GM19463 (cell line): ENCODE measurements around the gene MZF1.

Experiments
- ATAC-seq: cut with Tn5 transposase; IDR thresholded peaks from one replicate; pipeline ENCODE4 v1.9.1; 2021; ENCODE audit warnings: mild to moderate bottlenecking, moderate library complexity; ENCODE audit not compliant: unreplicated experiment

MZF1 gene

DNA sequence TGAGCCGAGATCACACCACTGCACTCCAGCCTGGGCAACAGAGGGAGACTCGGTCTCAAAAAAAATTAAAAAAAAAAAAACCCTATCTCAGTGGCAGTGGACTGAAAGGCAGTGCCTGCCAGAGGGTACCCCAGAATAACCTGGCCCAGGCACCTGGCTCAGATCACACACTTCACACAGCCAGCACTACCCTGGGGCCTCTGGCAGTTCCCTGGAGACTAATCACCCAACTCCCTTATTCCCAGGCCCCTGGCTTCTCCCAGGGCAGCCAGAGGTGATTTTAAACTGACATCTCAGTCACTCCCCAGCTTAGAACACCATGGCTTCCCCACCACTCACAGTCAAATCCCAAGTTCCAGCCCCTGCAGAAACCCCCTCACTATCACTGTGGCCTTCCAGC is 57.9 kb downstream of the MZF1 start:
- ATAC-seq, result no peak

DNA sequence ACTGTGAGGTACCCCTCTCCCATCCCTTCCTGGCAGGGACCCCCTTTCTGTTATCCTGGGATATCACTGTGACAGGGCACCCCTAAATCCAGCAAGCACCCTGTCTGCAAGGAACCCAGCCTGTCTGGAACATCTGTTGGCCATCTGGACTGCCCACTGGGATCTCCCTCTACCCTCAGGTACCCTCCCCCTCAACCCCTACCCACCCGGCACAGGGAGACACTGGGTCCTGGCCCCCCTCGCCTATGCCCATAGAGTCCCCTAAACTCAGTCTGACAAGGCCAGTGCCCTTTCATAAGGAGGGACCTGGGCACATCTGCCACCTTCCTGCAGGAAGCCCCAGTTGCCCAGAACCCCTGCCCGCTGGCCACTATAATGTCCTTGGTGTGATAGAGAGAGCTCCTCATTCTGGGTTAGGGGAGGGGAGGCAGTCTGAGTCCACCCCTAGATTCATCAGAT is 58.5 kb downstream of the MZF1 start:
- ATAC-seq, result no peak

DNA sequence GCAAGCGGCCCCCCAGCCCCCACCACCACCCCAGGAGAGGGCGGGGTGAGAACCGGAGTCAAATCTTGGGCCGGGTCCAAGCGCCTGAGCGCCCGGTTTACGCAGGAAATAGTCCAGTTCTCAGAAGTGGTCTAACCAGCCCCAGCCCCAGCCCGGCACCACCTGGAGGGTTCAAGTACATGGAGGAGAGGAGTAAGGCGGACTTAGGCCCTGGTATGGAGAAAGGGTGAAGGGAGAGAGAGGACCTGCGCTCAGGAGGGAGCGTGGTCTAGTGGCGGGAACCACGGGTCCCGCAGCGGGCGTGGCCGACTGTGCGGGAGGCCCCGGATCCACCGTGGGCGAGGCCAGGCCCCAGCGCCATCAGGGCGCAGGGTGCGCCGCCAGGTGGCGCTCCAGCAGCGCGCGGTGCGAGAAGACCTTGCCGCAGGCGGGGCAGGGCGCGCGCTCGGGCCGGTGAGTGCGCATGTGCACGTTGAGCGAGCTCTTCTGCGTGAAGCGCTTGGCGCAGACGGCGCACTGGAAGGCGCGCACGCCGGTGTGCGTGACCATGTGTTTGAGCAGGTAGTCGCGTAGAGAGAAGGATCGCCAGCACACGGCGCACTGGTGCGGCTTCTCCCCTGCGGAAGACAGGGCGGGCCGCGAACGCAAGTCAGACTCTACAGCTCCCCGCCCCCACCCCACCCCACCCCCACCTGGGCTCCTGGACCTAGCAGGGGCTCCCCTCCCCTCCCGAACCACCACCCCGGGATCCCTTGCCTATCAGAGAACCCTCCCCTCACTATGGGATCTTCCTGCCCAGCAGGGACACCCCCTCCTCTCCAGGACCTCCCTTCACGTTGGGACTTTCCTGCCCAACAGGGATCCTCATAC is 59.2 kb downstream of the MZF1 start:
- ATAC-seq, result peak; percentile 80

DNA sequence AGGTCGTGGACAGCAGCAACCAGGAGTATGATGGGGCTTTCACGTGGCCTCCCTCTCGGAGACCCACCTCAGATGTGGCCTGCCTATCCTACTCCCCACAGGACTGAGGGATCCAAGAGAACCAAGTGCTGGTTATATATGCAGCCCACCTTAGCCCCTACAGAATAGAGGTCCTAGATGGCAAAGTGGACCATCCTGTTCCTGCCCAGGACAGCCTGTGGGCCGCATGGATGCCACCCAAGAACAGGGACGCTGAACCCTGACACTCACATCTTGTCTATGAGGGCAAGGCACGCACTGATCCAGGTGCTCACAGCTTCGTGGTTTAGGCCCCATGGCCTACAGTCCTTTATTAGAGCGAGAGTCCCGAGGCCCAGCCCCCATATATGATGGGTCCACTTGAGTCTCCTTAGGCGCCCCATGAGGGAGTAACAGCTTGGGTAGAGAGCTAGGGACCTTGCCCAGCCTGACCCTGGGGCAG is 59.9 kb downstream of the MZF1 start:
- ATAC-seq, result no peak
